ENCODE results near the gene RECK.

GRCh38 chr9:36164989-36165388, 128.3 kb downstream of the RECK start:
- TF ChIP-seq L3MBTL2 (conservative IDR thresholded peaks at IDR 0.05) (no peak), BHLHE40 (IDR thresholded peaks at IDR 0.05; ENCODE audit: borderline replicate concordance) (no peak), SUZ12 (IDR thresholded peaks at IDR 0.05) (no peak), TARDBP (IDR thresholded peaks at IDR 0.05) (no peak), FOXA1 (IDR thresholded peaks at IDR 0.05) (no peak), NFRKB (IDR thresholded peaks at IDR 0.05) (no peak), FOXK2 (IDR thresholded peaks at IDR 0.05) (no peak), FOXM1 (IDR thresholded peaks at IDR 0.05; ENCODE audit: borderline replicate concordance) (no peak), ELF4 (IDR thresholded peaks at IDR 0.05) (no peak), ZNF384 (IDR thresholded peaks at IDR 0.05) (no peak), PKNOX1 (IDR thresholded peaks at IDR 0.05) (no peak)

Data from HEK293T (cell line).